Esophagus muscularis mucosa (tissue), 4 donors: ENCODE measurements around the gene HERPUD1.

Source experiments
- EP300 ChIP-seq: sonication (generic); formaldehyde crosslinking; IDR thresholded peaks from one replicate; pipeline ENCODE4 v1.6.1; 2017; ENCODE audit warnings: antibody characterized with exemption
- POLR2A ChIP-seq: fragments of 450-650 bp; IDR thresholded peaks from one replicate; pipeline ENCODE4 v1.6.1; 2017; ENCODE audit warnings: antibody characterized with exemption, moderate library complexity, mild to moderate bottlenecking, low read depth
- POLR2AphosphoS5 ChIP-seq, 2 donors: sonication (generic); formaldehyde crosslinking; IDR thresholded peaks; one replicate each; pipeline ENCODE4 v1.6.1; 2017; ENCODE audit warnings: antibody characterized with exemption in 2 of 2
- TF ChIP-seq, protein P1 (sequence below), 3 experiments: fragments of 200-600 bp in 2 of 3; fragments of 450-650 bp in 1 of 3; sonication (generic) in 2 of 3; IDR thresholded peaks; one replicate each; pipeline ENCODE4 v1.5.1; 2017 to 2019; ENCODE audit warnings: antibody characterized with exemption in 3 of 3, mild to moderate bottlenecking in 2 of 3, moderate library complexity in 1 of 3

DNA sequence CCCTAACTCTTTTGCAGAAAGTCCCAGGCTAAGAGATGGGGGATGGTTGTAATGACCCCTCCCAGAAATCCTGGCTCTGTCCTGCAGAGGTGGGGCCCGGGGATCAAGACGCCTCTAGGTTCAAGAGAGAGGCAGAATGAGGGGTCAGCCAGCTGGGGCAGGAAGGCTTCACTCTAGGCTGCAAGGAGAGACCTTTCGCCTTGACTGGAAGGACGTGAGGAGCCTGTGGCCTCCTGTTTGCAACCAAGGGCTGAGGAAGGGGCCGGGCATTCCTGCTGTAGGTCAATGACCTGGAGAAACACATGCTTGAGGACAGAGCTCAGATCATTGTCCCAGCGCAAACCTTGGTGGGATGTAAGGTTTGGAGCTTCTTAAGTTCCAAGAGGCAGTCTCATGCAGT is 21.1 kb downstream of the HERPUD1 start:
- TF ChIP-seq, protein P1, sequence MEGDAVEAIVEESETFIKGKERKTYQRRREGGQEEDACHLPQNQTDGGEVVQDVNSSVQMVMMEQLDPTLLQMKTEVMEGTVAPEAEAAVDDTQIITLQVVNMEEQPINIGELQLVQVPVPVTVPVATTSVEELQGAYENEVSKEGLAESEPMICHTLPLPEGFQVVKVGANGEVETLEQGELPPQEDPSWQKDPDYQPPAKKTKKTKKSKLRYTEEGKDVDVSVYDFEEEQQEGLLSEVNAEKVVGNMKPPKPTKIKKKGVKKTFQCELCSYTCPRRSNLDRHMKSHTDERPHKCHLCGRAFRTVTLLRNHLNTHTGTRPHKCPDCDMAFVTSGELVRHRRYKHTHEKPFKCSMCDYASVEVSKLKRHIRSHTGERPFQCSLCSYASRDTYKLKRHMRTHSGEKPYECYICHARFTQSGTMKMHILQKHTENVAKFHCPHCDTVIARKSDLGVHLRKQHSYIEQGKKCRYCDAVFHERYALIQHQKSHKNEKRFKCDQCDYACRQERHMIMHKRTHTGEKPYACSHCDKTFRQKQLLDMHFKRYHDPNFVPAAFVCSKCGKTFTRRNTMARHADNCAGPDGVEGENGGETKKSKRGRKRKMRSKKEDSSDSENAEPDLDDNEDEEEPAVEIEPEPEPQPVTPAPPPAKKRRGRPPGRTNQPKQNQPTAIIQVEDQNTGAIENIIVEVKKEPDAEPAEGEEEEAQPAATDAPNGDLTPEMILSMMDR (IDR thresholded peaks at IDR 0.05), result no peak
- TF ChIP-seq POLR2A (no peak), POLR2AphosphoS5 (IDR thresholded peaks at IDR 0.05) (no peak), EP300 (no peak)
